K562 (cell line): ENCODE data around the gene RUNX1. TPM values are rescaled to one million over a fixed set of nuclear protein-coding genes. Genes with fewer than 3 reads are reported as not detected.
A peak's percentile ranks its signal among the peaks of the same experiment; 100 is the strongest.

ENCODE experiments used
- ARID4B ChIP-seq: sonication (generic); formaldehyde crosslinking; IDR thresholded peaks from 2 replicates; pipeline ENCODE4 v1.8.0; 2022; ENCODE audit warnings: mild to moderate bottlenecking, missing genetic modification reagents
- CBX5 ChIP-seq: IDR thresholded peaks from 2 replicates; pipeline ENCODE4 v1.6.1; 2014; ENCODE audit warnings: low read depth, borderline replicate concordance
- DMBX1 ChIP-seq: fragments of 250-450 bp; sonication (Bioruptor Pico); IDR thresholded peaks from 2 replicates; pipeline ENCODE4 v1.8.0; 2022; ENCODE audit warnings: inconsistent platforms, mild to moderate bottlenecking, moderate library complexity, borderline replicate concordance
- ELF1 ChIP-seq: fragments of 200-800 bp; sonication (Bioruptor generic); IDR thresholded peaks from 2 replicates; pipeline ENCODE4 v1.6.1; 2016; ENCODE audit warnings: missing genetic modification characterization, missing compliant biosample characterization
- ELF4 ChIP-seq: fragments of 450-650 bp; formaldehyde crosslinking; IDR thresholded peaks from 2 replicates; pipeline ENCODE4 v1.4.0; 2022; ENCODE audit warnings: missing genetic modification characterization
- FOXA1 ChIP-seq: fragments of 450-650 bp; IDR thresholded peaks from 2 replicates; pipeline ENCODE4 v1.6.1; 2016; ENCODE audit warnings: mild to moderate bottlenecking, borderline replicate concordance
- FOXA3 ChIP-seq, 2 experiments: fragments of 450-650 bp in 1 of 2; sonication (generic) in 1 of 2; formaldehyde crosslinking; IDR thresholded peaks in 1 of 2; conservative IDR thresholded peaks in 1 of 2; 2 replicates each; pipeline versions ENCODE4 v1.4.0 to v1.8.0; 2020 to 2022; ENCODE audit warnings: mild to moderate bottlenecking in 2 of 2, missing genetic modification reagents in 1 of 2
- FOXP1 ChIP-seq: sonication (generic); formaldehyde crosslinking; IDR thresholded peaks from 2 replicates; pipeline ENCODE4 v1.8.0; 2022; ENCODE audit warnings: mild to moderate bottlenecking, missing genetic modification reagents
- KLF10 ChIP-seq: fragments of 250-450 bp; sonication (Bioruptor Pico); IDR thresholded peaks from 2 replicates; pipeline ENCODE4 v1.6.1; 2021; ENCODE audit warnings: matching md5 sums
- MAX ChIP-seq: sonication (generic); formaldehyde crosslinking; IDR thresholded peaks from 2 replicates; pipeline ENCODE4 v1.9.0; 2022; ENCODE audit warnings: mild to moderate bottlenecking, missing genetic modification reagents
- NFRKB ChIP-seq: fragments of 450-650 bp; IDR thresholded peaks from 2 replicates; pipeline ENCODE4 v1.6.1; 2016; ENCODE audit warnings: low read depth
- PCBP1 ChIP-seq: fragments of 200-400 bp; formaldehyde crosslinking; IDR thresholded peaks from 2 replicates; pipeline ENCODE4 v1.6.1; 2018; ENCODE audit warnings: mild to moderate bottlenecking, low read depth, low read length; ENCODE audit not compliant: poor library complexity, severe bottlenecking
- RAD21 ChIP-seq, 2 experiments: fragments of 250-450 bp in 1 of 2; fragments of 450-650 bp in 1 of 2; sonication (Bioruptor Pico) in 1 of 2; formaldehyde crosslinking in 1 of 2; IDR thresholded peaks in 1 of 2; conservative IDR thresholded peaks in 1 of 2; 2 replicates each; pipeline versions ENCODE4 v1.4.0 to v1.8.0; 2020 to 2022; ENCODE audit warnings: mild to moderate bottlenecking in 2 of 2, moderate library complexity in 1 of 2
- RAD51 ChIP-seq: fragments of 450-650 bp; IDR thresholded peaks from 2 replicates; pipeline ENCODE4 v1.7.1; 2016; ENCODE audit warnings: low read depth, mild to moderate bottlenecking, borderline replicate concordance
- RUNX1 ChIP-seq: sonication (generic); IDR thresholded peaks from 2 replicates; pipeline ENCODE4 v1.6.1; 2016; ENCODE audit warnings: antibody characterized with exemption, low read depth
- SAP30 ChIP-seq: fragments of 200-600 bp; sonication (generic); IDR thresholded peaks from 2 replicates; pipeline ENCODE4 v1.6.1; 2012; ENCODE audit warnings: borderline replicate concordance, low read depth, mild to moderate bottlenecking, moderate library complexity, low read length, control low read depth, inconsistent platforms; ENCODE audit not compliant: insufficient read depth, poor library complexity, severe bottlenecking
- SMAD3 ChIP-seq: fragments of 450-650 bp; formaldehyde crosslinking; conservative IDR thresholded peaks from 2 replicates; pipeline ENCODE4 v1.4.0; 2020; ENCODE audit warnings: mild to moderate bottlenecking
- SPI1 ChIP-seq: IDR thresholded peaks from 2 replicates; pipeline ENCODE4 v1.6.1; 2011; ENCODE audit warnings: low read depth, low read length, control low read depth, borderline replicate concordance
- TAL1 ChIP-seq: fragments of 450-650 bp; IDR thresholded peaks from 2 replicates; pipeline ENCODE4 v1.6.1; 2016; ENCODE audit warnings: mild to moderate bottlenecking
- TBP ChIP-seq: optimal IDR thresholded peaks from 2 replicates; pipeline ENCODE3; 2011; ENCODE audit warnings: low read depth, low read length, improper control_type of control experiment
- ZC3H8 ChIP-seq: fragments of 450-650 bp; IDR thresholded peaks from 2 replicates; pipeline ENCODE4 v1.6.1; 2017
- polyA plus RNA-seq, 8 experiments: library from polyadenylated mRNA; depleted of rRNA in 4 of 8; stranded (reverse) in 5 of 8; unstranded in 3 of 8; fragments of >200 nt; fragmentation: Nextera tagmentation in 2 of 8; fragmentation: Illumina TruSeq in 1 of 8; extraction: Ambion mirVana in 2 of 8; extraction: Trizol in 1 of 8; gene quantifications; 2 replicates each; pipeline versions ENCODE4 v1.2.1 to v1.2.3, GENCODE V29; 2011 to 2014; ENCODE audit warnings: inconsistent platforms in 1 of 8, missing spikeins in 1 of 8
- total RNA-seq, 7 experiments: library from RNA; depleted of rRNA in 6 of 7; stranded (reverse); fragments of >200 nt in 6 of 7; fragmentation: Illumina TruSeq in 2 of 7; extraction: Trizol in 2 of 7; gene quantifications; 2 replicates each; pipeline versions ENCODE4 v1.2.1 to v1.2.3, GENCODE V29; 2011 to 2021; ENCODE audit warnings: low replicate concordance in 1 of 7
- TF ChIP-seq, protein P1 (sequence below): sonication (generic); formaldehyde crosslinking; IDR thresholded peaks from 2 replicates; pipeline ENCODE4 v1.8.0; 2022; ENCODE audit warnings: missing genetic modification reagents, mild to moderate bottlenecking, borderline replicate concordance

The RUNX1 gene
- total and polyA plus RNA-seq, 9 of the 15 experiments (the other 6 are each of a cell fraction or from before 2014, with no cell fraction given): 2.2 to 68.6 (median 17.8) TPM

DNA sequence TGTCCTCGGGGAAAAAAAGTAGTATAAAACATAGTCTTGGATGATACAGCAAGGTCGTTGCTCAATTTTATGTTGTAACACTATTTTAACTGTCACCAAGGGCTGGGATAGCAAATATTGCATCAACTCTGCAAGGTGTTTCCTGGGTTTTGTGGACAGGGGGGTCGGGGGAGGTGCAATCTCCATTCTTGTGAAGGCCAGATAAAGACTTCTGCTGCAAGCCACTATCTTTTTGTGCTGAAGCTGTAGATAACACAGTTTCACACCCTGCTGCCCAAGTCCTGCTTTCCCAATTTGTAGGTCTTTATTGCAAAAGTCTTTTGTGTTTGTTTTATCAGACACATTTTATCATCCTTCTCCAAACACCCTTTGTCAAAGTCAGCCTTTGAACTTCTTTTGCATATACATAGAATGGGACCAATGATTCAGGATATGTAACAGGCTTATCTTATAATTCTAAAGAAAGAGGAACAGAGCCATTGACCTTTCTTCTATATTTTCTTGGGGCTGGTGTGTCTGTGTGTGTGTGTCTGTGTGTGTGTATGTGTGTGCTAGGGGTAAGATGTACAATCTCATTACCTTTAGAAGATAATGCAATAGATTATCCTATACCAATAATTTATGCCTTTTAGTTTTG is 140.6 kb downstream of the RUNX1 start (continued):
- TF ChIP-seq PCBP1 (no peak), RAD21 (CRISPR knock-in tag; conservative IDR thresholded peaks at IDR 0.05 in 1 of 2, IDR thresholded peaks at IDR 0.05 in 1 of 2) (peak; percentile 46 to 49), TBP (no peak), FOXA1 (peak; percentile 47; the same call in 1 of the 2 replicates), KLF10 (CRISPR knock-in tag) (no peak), DMBX1 (peak; percentile 97), FOXP1 (CRISPR knock-in tag) (peak; percentile 81), SPI1 (peak; percentile 89), ELF1 (tag) (peak; percentile 89), CBX5 (no peak), NFRKB (no peak; the same call in none of the 2 replicates), FOXA3 (CRISPR knock-in tag; conservative IDR thresholded peaks at IDR 0.05 in 1 of 2, IDR thresholded peaks at IDR 0.05 in 1 of 2) (peak; percentile 95 to 99), SMAD3 (CRISPR knock-in tag) (peak; percentile 96), RUNX1 (peak; percentile 90), RAD51 (peak; percentile 63; the same call in 1 of the 2 replicates), MAX (CRISPR knock-in tag) (no peak; the same call in 1 of the 2 replicates), SAP30 (no peak), ARID4B (no peak), TAL1 (peak; percentile 99), ELF4 (peak; percentile 91), ZC3H8 (0 out of 2 replicates have a peak, but pooled peaks have one; percentile 63)
- TF ChIP-seq, protein P1, sequence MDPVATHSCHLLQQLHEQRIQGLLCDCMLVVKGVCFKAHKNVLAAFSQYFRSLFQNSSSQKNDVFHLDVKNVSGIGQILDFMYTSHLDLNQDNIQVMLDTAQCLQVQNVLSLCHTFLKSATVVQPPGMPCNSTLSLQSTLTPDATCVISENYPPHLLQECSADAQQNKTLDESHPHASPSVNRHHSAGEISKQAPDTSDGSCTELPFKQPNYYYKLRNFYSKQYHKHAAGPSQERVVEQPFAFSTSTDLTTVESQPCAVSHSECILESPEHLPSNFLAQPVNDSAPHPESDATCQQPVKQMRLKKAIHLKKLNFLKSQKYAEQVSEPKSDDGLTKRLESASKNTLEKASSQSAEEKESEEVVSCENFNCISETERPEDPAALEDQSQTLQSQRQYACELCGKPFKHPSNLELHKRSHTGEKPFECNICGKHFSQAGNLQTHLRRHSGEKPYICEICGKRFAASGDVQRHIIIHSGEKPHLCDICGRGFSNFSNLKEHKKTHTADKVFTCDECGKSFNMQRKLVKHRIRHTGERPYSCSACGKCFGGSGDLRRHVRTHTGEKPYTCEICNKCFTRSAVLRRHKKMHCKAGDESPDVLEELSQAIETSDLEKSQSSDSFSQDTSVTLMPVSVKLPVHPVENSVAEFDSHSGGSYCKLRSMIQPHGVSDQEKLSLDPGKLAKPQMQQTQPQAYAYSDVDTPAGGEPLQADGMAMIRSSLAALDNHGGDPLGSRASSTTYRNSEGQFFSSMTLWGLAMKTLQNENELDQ (CRISPR knock-in tag): no peak
